ENCODE data around the gene COL4A5. TPM values are rescaled to one million over a fixed set of nuclear protein-coding genes. Genes with fewer than 3 reads are reported as not detected.
A peak's percentile ranks its signal among the peaks of the same experiment; 100 is the strongest.

COL4A5 gene
- total RNA-seq, 1 donor from 2014 or later = 547 TPM

DNA sequence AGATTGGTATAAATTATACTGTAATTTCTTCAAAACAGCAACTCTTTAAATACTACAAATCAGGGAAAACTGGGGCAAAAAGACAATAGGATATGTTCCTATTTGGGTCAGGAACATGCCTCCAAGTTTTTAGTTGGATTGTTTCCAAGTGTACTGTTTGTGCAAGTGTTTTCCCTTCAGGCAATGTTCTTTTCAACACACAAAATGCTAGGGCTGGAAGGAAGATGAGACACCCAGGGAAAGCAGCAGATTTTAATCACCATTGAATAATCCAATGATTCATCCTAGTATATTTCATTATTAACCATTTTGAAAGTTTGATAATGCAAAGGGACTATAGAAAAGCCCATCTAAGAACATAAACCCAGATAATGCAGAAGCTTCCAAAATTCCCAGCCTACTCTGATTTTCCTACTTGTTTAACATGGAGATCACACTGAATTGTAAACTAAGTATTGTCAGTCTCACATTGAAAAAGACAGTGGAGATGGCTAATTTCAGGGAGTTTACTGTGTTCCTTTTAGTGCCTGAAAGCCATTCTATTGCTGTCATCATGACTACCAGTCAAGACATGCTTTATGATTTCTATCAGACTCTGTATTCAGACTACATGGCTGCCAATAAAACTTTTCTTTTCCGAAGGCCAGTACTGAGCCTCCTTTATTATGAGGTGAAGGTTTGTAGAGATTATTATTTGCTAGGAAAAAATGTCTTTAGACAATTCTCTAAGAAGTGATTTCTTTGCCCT is 40.0 kb upstream of the COL4A5 start:
- Mint-ChIP-seq H3K4me1 (ENCODE audit: unreplicated experiment) (peaks cover 86% of the 10 kb centered on the region), H3K9me3 (ENCODE audit: unreplicated experiment) (peaks cover 2% of the 10 kb centered on the region), H3K27ac (ENCODE audit: unreplicated experiment) (peak overlapping the region; percentile 99), H3K27me3 (ENCODE audit: unreplicated experiment) (no peaks in the 10 kb centered on the region), H3K36me3 (ENCODE audit: unreplicated experiment) (no peaks in the 10 kb centered on the region), H3K4me3 (ENCODE audit: unreplicated experiment) (peak overlapping the region; percentile 67)
- DNase-seq (ENCODE audit: extremely low spot score, unreplicated experiment) = no peak
- TF ChIP-seq, protein P1, sequence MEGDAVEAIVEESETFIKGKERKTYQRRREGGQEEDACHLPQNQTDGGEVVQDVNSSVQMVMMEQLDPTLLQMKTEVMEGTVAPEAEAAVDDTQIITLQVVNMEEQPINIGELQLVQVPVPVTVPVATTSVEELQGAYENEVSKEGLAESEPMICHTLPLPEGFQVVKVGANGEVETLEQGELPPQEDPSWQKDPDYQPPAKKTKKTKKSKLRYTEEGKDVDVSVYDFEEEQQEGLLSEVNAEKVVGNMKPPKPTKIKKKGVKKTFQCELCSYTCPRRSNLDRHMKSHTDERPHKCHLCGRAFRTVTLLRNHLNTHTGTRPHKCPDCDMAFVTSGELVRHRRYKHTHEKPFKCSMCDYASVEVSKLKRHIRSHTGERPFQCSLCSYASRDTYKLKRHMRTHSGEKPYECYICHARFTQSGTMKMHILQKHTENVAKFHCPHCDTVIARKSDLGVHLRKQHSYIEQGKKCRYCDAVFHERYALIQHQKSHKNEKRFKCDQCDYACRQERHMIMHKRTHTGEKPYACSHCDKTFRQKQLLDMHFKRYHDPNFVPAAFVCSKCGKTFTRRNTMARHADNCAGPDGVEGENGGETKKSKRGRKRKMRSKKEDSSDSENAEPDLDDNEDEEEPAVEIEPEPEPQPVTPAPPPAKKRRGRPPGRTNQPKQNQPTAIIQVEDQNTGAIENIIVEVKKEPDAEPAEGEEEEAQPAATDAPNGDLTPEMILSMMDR (IDR thresholded peaks at IDR 0.05) = no peak

DNA sequence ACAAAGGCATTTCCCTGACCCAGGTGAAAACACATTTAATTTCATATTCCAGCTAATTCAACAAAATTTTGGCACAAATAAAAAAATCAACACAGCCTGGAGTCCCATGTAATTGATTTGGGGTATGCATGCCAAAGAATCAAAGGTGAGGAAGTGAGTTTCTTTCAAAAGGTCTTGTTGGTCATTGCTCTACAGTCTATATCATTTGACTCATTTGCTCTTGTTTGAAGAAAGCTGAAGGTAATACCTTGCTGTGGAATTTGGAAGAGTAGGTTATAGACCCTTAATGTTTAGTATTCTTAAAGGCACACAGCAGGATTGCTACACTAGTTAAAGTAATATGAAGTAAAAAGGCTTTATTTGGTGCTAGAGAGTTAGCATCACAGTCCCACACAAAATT is 26.9 kb upstream of the COL4A5 start:
- no peak overlapping the region for H3K27ac Mint-ChIP-seq (ENCODE audit: unreplicated experiment)
- peaks cover 2% of the 10 kb centered on the region for H3K36me3 Mint-ChIP-seq (ENCODE audit: unreplicated experiment)
- peaks cover 33% of the 10 kb centered on the region for H3K4me1 Mint-ChIP-seq (ENCODE audit: unreplicated experiment)
- TF ChIP-seq, protein P1 (IDR thresholded peaks at IDR 0.05) = no peak
- H3K4me3 Mint-ChIP-seq (ENCODE audit: unreplicated experiment) = no peak overlapping the region
- no peaks in the 10 kb centered on the region for H3K9me3 Mint-ChIP-seq (ENCODE audit: unreplicated experiment)
- DNase-seq (ENCODE audit: extremely low spot score, unreplicated experiment) = no peak
- H3K27me3 Mint-ChIP-seq (ENCODE audit: unreplicated experiment) = no peaks in the 10 kb centered on the region

DNA sequence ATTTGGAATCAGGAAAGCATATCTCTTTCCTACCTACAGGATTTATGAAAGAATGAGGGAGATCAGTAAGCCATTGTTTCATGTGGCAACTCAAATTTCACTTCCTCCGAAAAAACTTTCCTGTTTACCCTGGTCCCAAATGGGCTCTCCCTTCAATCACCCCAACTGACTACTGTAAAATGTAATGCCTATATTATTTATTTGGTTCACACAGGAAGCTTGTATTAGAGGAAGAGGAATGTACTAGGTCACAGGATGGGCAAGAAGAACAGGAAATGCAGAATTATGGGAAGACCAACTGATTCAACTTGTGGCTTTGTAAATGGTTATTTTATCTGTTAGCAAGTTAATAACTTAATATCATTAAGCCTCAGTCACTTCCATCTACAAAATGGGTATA is 24.5 kb upstream of the COL4A5 start:
- no peaks in the 10 kb centered on the region for H3K9me3 Mint-ChIP-seq (ENCODE audit: unreplicated experiment)
- no peak for DNase-seq (ENCODE audit: extremely low spot score, unreplicated experiment)
- no peak overlapping the region for H3K4me3 Mint-ChIP-seq (ENCODE audit: unreplicated experiment)
- TF ChIP-seq, protein P1 (IDR thresholded peaks at IDR 0.05) = no peak
- no peaks in the 10 kb centered on the region for H3K27me3 Mint-ChIP-seq (ENCODE audit: unreplicated experiment)
- no peaks in the 10 kb centered on the region for H3K36me3 Mint-ChIP-seq (ENCODE audit: unreplicated experiment)
- H3K27ac Mint-ChIP-seq (ENCODE audit: unreplicated experiment) = peak overlapping the region; percentile 42
- H3K4me1 Mint-ChIP-seq (ENCODE audit: unreplicated experiment) = peaks cover 37% of the 10 kb centered on the region

DNA sequence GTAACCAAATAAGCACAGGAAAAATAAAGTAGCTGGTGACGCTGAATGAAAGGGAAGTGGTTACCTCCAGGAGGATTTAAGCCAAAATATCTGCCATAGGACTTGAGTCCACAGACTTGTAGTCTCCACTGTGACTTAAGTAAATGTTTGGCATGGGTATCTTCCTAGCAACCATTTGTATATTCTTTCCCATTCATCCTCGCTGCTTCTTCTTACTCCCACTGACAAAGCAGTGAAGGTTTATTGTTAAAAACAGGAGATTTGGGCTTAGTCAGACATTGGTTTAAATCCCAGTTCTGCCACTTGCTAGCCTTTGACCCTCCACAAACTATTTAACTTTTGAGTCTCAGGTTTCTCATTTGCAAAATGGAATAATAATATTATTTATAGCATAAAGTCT is 23.7 kb upstream of the COL4A5 start:
- Mint-ChIP-seq H3K4me3 (ENCODE audit: unreplicated experiment) (no peak overlapping the region), H3K9me3 (ENCODE audit: unreplicated experiment) (no peaks in the 10 kb centered on the region), H3K27ac (ENCODE audit: unreplicated experiment) (peak overlapping the region; percentile 46), H3K4me1 (ENCODE audit: unreplicated experiment) (peaks cover 37% of the 10 kb centered on the region), H3K27me3 (ENCODE audit: unreplicated experiment) (no peaks in the 10 kb centered on the region), H3K36me3 (ENCODE audit: unreplicated experiment) (no peaks in the 10 kb centered on the region)
- TF ChIP-seq, protein P1 (IDR thresholded peaks at IDR 0.05) = no peak
- DNase-seq (ENCODE audit: extremely low spot score, unreplicated experiment) = no peak

DNA sequence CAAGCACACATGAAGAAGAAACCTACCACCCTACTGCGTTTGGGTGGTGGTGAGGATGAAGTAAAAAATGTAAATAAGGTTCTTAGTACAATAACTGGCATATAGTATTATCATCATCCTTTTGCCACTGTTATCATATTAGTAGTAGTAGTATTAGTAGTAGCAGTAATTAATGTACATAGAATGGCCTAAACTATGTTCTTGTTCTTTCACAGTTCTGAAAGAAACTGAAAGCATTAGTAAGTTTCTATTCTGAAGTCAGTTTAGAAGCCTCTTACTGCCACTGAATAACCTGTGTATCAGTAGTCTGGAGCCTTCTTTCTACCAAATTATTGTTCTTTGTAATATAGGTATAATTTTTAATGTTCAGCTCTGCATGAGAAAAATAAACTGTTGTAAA is 22.4 kb upstream of the COL4A5 start:
- Mint-ChIP-seq H3K27ac (ENCODE audit: unreplicated experiment) (peak overlapping the region; percentile 46), H3K36me3 (ENCODE audit: unreplicated experiment) (no peaks in the 10 kb centered on the region), H3K27me3 (ENCODE audit: unreplicated experiment) (no peaks in the 10 kb centered on the region), H3K4me3 (ENCODE audit: unreplicated experiment) (no peak overlapping the region), H3K4me1 (ENCODE audit: unreplicated experiment) (peaks cover 29% of the 10 kb centered on the region), H3K9me3 (ENCODE audit: unreplicated experiment) (no peaks in the 10 kb centered on the region)
- TF ChIP-seq, protein P1 (IDR thresholded peaks at IDR 0.05) = no peak
- no peak for DNase-seq (ENCODE audit: extremely low spot score, unreplicated experiment)
